HG03457 (cell line): ENCODE data around the gene PHF21A.
"Not testable (repeated sequence)": the region's sequence is repeated elsewhere in the genome, so short reads cannot be mapped to it uniquely, and the experiment has no call there.

Experiments
- ATAC-seq: cut with Tn5 transposase; IDR thresholded peaks from one replicate; pipeline ENCODE4 v1.9.1; 2021; ENCODE audit warnings: moderate number of reproducible peaks; ENCODE audit not compliant: unreplicated experiment

The PHF21A gene

DNA sequence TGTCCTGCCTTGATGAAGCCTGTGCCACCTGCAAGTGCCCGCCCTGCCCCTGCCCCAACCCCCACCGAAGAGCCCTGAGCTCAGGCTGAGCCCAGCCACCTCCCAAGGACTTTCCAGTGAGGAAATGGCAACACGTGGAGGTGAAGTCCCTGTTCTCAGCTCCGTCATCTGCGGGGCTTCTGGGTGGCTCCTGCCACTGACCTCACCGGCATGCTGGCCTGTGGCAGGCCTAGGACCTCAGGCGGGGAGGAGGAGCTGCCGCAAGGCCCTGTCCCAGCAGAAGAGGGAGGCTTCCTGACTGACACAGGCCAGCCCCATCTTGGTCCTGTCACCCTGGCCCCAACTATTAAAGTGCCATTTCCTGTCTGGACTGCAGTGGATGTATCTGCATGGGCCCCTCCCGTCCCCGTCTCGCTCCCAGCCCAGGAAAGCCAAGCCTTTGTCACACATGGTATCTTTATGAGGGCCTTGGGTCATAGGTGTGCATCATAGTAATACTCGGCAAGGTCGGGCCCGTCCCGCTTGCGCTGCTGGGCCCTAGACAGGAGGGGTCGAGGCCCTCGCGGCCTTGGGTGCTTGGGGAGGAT, 215.1 kb downstream of the PHF21A start:
- ATAC-seq: no peak

DNA sequence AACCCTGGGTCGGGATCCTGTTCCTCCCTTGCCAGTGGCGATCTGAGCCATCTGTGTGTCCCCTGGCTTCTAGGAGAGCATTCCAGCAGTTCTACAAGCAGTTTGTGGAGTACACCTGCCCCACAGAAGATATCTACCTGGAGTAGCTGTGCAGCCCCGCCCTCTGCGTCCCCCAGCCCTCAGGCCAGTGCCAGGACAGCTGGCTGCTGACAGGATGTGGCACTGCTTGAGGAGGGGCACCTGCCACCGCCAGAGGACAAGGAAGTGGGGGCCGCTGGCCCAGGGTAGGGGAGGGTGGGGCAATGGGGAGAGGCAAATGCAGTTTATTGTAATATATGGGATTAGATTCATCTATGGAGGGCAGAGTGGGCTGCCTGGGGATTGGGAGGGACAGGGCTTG, 215.7 kb downstream of the PHF21A start:
- not testable (repeated sequence) for ATAC-seq

DNA sequence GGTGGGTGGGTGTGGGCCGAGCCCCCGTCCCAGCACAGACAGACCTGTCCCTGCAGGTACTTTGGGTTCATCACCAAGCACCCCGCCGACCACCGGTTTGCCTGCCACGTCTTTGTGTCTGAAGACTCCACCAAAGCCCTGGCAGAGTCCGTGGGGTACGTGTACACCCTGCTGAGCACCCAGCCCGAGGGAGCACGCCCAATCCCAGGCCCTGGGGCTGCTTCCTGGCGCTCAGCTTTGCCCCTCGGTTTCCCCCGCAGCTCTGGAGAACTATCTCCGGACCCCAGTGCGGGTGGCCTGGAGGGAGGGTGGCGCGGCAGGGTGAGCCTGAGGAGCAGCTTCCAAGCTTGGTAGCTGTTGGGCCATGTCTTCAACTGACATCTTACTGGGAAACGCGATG, 216.2 kb downstream of the PHF21A start:
- ATAC-seq: no peak

DNA sequence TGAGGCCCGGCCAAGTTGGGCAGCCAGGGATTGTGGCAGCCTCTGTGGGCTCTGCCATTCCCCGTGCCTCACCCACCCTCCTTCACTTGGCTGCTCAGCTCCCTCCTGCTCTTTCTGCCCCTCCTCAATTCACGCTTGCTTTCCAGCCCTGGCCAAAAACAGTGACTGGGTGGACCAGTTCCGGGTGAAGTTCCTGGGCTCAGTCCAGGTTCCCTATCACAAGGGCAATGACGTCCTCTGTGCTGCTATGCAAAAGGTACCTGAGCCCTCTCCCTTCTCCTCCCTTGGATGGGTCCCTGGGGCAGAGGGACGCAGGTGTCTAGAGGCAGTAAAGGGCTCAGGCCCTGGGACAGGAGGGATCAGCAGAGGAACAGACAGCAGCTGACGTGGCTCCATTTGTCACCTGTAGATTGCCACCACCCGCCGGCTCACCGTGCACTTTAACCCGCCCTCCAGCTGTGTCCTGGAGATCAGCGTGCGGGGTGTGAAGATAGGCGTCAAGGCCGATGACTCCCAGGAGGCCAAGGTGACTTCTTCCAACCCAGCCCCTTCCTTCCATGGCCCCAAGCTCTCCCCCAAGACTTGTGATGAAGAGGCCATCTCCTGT, 216.8 kb downstream of the PHF21A start:
- no peak for ATAC-seq

DNA sequence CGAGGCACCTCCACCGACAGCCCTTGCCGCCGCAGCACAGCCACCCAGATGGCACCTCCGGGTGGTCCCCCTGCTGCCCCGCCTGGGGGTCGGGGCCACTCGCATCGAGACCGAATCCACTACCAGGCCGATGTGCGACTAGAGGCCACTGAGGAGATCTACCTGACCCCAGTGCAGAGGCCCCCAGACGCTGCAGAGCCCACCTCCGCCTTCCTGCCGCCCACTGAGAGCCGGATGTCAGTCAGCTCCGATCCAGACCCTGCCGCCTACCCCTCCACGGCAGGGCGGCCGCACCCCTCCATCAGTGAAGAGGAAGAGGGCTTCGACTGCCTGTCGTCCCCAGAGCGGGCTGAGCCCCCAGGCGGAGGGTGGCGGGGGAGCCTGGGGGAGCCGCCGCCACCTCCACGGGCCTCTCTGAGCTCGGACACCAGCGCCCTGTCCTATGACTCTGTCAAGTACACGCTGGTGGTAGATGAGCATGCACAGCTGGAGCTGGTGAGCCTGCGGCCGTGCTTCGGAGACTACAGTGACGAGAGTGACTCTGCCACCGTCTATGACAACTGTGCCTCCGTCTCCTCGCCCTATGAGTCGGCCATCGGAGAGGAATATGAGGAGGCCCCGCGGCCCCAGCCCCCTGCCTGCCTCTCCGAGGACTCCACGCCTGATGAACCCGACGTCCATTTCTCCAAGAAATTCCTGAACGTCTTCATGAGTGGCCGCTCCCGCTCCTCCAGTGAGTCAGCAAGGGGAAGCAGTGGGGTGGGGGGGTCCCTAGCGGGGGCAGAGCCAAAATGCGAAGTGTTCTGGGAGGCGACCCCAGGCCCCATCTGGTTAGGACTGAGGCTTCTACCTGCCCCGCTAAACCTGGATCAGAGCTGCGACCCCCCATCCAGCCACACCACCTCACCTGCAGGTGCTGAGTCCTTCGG, 218.5 kb downstream of the PHF21A start:
- ATAC-seq: no peak

DNA sequence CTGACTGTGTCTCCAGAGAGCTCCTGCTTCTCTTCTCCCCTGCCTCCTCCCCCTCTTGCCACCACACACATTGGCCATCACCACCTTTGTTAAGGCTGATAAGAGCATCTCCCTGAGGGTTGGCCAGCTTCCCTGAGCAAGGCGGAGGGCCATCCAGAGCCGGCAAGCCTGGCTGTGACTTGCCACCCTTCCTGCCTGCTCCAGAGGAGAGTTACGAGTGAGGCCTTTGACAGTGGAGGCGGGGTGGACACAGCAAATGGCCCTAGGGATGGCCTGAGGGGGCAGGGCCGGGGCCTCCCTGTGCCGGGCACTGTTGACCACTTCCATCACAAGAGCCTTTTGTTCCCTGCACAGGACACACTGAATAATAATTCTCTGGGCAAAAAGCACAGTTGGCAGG, 219.6 kb downstream of the PHF21A start:
- ATAC-seq: no peak

DNA sequence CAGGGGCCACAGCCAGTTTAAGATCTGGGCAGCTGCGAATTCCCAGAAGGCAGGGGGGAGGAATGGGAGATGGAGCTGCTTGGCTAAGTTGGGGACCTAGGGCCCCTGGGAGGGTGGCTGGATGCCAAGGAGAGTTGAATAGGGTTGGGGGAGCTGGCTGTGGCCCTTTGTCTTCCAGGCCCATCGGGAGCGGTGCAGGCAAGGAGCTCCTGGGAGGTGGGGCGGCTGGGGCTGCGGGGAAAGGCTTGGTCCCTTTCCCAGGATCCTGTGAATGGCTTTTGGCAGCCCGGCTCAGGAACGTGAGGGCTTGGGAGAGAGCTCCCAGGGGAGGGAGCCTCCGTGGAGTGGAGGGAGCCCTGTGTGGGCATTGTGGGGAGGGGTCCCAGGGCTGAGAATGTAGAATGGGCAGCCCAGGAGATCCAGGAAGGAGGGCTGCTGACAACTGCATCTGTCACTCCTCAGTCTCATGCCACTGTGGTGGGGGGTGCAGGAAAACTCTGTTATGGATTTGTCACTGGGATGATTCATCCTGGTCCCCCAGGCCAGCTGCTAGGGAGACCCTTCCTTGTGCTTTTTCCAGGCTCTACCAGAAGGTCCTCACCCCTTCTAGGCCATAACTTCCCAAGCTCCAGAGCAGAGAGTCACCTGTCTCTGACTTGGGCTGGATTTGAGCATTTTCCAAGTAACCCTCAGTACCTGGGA, 220.2 kb downstream of the PHF21A start:
- no peak for ATAC-seq

DNA sequence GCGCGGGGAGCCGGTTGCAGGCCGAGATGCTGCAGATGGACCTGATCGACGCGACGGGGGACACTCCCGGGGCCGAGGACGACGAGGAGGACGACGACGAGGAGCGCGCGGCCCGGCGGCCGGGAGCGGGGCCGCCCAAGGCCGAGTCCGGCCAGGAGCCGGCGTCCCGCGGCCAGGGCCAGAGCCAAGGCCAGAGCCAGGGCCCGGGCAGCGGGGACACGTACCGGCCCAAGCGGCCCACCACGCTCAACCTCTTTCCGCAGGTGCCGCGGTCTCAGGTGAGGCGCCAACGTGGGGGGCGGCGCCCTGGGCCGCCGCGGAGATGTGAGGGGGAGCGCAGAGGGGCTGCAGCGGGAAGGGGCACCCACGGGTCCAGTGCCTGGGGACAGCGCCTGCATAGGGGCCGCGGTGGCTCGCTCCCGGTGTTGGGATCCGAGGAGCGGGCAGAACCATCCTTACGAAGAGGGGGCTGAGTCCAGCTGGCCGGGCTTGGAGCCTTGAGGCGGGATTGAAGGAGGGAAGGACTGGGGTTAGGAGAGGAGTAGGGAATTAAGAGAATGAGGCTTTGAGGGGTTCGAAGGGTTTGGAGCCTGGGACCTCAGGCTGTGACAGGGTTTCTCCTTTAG, 221.0 kb downstream of the PHF21A start:
- ATAC-seq: not testable (repeated sequence)

DNA sequence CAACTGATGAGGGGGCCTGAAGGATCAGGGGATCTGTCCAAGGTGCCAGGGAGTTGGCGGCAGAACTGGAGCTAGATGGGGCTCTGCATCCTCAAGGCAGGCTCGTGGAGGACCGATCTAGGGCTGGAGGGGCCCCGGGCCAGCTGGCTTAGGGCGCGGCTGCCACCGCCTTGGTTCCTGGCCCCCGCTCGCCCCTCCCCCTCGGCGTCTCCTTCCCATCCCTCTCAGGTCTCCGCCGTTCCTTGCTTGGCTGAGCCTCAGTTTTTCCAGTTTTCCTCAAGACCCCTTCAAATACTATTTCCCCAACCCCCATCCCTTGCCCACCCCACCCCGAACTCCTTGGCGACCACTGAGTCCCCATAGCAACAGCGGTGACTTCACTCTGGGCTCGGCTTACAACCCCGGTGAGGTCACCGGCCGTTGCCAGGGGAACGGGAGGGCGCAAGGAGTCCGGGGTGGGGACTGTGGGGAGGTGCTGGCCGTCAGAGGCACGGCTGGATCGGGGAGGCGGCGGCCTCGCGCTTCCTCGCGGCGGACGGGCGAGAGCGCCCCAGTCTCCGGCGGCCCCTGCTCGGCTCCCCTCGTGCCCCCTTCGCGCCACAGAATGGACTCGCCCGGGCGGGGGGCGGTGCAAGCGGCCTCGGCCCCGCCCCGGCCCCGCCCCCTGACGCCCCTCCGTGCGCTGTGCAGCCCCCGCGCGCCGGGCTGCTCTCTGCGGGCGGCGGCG, 221.6 kb downstream of the PHF21A start:
- no peak for ATAC-seq

DNA sequence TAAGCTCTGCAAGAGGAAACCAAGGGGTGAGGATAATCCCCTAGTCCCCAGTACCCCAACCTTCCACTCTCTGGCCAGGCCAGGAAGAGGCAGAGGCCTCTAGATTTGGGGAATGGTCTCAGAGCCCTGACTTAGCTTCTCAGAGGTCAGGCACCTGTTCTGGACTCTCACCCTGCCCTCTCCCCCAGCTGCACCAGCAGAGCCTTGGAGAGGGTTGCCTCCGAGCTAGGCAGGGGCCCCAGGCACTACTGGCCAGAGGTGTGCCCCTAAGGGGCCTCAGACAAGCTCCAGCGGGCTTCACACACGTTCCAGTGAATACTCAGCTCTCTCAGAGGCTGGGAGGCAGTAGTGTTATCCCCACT, 222.2 kb downstream of the PHF21A start:
- ATAC-seq: no peak

DNA sequence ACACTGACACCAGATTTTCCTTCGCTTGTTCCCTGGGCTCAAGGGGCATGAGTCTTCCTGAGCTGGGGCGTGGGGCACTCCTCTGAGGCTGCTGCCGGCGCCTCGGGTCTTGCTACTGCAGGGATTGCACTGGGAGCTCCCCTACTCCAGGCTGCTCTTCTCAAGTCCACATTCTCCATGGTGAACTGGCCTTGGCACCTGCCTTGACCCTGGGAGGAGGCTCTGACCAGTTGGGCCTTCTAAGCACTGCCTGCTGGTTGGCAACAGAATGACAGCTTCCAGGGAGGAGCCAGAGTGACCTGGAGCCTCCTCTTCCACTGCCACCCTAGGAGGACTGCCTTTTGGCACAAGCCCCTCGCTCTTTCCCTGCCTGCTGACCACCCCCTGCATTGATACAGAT, 223.7 kb downstream of the PHF21A start:
- ATAC-seq: no peak

DNA sequence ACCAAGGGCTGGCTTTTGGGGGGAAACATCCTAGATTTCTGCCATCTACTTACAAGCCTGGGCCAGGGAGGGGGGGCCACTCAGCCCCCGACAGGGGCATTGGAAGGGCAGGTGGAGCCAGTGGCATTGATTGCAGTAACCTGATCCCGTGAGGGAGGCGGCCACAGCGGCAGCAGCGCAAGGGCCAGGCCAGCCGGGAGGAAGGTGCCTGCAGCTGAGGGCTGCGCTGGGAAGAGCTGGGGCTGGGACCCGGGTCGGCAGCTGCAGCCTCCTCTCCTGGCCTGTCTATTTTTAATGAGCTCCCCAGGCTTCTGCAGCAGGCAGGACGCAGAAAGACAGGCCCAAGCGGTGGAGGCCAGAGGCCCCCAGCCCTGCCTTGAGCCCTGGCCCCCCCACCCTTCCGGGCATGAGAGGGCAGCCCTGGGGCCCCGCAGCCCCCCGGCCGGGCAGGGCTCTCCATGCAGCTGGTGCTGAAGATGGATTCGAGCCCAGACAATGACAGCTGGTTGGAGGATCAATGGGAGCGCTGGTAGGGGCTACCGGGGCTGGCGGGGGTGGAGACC, 224.8 kb downstream of the PHF21A start:
- no peak for ATAC-seq

DNA sequence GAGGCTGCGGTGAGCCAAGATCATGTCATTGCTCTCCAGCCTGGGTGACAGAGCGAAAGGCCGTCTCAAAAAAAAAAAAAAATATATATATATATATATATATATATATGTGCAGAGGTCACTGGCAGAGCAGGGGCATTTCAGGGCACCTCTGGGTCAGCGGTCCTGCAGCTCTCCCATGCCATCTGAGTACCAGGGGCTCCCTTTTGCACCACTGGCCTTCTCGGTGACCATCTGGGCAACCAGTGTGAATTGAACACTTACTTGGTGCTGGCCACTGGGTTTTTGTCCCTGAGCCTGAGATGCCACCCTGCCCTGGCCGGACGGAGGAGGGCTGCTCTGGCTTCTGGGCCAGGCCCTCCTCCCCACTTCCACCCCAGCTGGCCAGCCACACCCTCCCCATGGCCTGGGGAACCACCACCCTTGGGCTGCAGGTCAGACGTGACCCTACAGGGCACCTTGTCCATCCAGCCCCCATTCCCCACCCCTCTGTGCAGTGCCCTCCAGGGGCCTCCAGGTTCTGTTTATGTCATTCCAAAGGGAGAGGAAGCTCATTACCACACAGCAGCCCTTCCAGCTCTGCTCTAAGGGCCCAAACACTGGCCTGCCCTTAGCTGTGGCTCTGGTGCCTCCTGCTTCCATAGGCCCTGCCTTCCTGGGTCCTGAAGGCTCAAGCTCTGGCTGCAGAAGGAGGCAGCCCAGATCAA, 225.5 kb downstream of the PHF21A start:
- no peak for ATAC-seq

DNA sequence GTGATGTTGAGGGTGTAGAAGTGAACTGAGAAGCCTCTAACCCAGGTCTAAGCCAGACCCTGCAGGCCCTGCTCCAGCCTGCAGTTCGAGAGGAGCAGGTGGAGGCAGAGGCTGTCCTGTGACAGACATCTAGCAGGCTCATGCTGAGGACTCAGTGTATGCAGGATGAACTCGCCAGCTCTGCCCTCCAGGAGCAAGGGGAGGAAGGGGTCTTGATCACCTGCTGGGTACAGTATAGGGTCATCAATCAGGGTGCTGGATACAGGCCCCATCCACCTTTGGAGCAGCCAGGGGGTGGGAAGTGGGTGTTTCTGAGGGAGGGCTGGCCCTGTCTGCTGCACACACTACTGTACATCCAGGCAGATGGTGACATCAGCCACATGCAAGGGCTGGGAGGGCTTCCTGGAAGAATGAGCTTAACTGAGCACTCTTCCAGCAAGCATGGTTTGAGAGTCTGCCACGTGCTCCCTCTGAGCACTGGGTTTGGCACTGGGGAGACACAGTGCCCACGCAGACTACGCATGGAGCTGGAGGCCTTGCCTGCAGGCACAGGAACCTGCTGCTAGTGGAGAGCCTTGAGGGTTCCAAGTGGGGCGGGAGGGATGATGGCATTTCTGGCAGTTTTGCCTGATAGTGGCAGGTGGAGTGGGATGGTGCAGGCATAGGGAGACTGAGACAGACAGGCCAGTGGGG, 226.6 kb downstream of the PHF21A start:
- no peak for ATAC-seq

DNA sequence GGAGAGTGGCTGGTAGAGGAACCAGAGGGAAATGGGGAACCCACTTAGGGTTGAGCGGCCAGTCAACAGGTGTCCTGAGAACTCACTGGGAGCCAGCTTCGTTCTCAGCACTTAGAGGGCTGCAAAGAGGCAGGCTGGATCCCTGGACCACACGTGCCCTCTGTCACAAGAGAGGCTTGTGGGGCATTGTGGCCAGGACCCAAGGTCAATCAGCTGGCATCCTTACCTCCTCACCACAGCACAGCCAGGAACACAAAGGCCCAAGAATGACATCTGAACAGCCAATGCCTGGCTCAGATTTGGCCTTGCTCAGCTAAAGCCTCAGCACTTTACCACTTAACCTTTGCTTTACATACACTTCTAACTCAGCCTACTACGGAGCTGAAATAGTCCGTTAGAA, 228.4 kb downstream of the PHF21A start:
- no peak for ATAC-seq

DNA sequence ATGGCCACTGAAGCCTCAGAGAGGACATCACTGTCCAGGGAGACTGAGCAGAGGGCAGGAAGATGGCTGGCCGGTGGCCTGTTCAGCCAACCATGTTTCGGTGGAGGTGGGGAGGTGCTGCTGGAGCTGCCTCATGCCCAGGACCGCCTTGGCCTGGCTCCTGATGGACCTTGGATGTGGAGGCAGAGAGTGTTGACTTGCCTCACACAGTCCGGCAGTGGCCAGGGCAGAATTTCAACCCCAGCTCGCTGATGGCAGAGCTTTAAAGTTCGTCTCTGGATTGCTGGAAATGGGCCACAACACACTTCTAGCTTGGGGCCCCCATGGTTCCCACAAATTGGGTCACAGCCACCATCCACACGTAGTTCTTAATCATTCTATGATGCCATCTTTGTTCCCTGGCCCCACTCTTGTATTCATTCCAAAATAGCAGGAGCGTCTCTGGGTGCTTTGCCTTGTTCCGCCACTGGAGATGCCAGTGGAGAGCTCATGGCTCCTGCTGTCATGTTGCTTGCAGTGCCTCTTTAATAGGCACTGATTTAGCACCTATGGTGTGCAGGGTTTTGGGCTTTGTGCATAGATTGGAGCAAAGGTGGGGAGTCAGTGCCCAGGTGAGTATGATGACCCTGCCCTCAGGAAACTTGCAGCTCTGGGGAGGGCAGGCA, 230.2 kb downstream of the PHF21A start:
- ATAC-seq: no peak

DNA sequence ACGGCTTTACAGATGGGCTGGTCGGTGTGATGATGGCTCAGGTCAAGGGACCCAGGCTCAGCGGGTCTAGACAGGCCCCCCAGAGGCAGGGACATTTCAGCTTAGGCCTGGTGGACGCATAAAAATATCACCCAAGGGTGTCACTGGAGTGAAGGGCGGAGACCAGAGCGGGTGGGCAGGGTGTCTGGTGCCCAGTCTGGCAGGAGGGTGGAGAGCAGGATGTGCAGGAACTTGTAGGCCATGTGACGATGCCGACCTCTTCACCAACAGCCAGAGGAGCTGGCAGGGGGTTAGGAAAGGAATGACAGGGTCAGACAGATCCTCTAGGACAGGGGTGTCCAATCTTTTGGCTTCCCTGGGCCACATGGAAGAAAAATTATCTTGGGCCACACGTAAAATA, 231.3 kb downstream of the PHF21A start:
- no peak for ATAC-seq

DNA sequence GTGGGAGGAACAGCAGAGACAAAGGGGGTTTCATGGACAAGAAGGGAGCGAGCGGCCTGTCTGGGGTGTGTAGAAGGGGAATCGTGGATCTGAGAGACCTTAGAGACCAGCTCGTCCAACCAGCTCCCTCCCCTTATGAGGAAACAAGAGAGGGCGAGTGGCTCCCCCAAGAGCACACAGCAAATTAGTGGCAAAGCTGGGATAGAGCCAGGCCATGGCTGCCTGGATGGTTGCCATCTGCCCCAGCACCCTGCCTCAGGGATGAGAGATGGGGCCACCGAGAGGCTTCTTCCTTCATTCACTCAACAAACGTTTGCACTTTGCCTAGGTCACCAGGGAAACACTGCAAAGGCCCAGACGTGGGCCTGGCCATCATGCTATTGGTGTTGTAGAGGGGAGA, 231.7 kb downstream of the PHF21A start:
- no peak for ATAC-seq
